ENCODE measurements around the gene NOMO2. TPM values are rescaled to one million over a fixed set of nuclear protein-coding genes. Genes with fewer than 3 reads are reported as not detected.
"Not testable (repeated sequence)": the region's sequence is repeated elsewhere in the genome, so short reads cannot be mapped to it uniquely, and the experiment has no call there.

NOMO2 gene
- total RNA-seq, 4 donors from 2014 or later, result 63.2 to 108 (median 77.4) TPM

- H3K9me3 ChIP-seq; H3K4me1 ChIP-seq; H3K27me3 ChIP-seq; DNase-seq; H3K36me3 ChIP-seq; intact Hi-C loops (cut with DNase I); H3K27ac ChIP-seq; H3K4me3 ChIP-seq (replicated peaks in 1 of 3): not testable (repeated sequence)
- WGBS, 2 donors, result 84 to 93% methylated on average over 5 of the region's 5 CpGs
These were observed 31.1 kb upstream of the NOMO2 start for GRCh38 chr16:18592982-18593381.

GRCh38 chr16:18591908-18592307 is 30.0 kb upstream of the NOMO2 start:
- H3K9me3 ChIP-seq; DNase-seq; H3K4me3 ChIP-seq (replicated peaks in 1 of 3); intact Hi-C loops (cut with DNase I); H3K27ac ChIP-seq; H3K36me3 ChIP-seq; H3K27me3 ChIP-seq; H3K4me1 ChIP-seq: not testable (repeated sequence)
- 43% methylated on average over 2 of the region's 4 CpGs for WGBS, 2 donors

GRCh38 chr16:18591441-18591840 is 29.5 kb upstream of the NOMO2 start:
- intact Hi-C loops (cut with DNase I); H3K9me3 ChIP-seq; H3K27me3 ChIP-seq; H3K4me1 ChIP-seq; H3K4me3 ChIP-seq (replicated peaks in 1 of 3); H3K36me3 ChIP-seq; H3K27ac ChIP-seq; DNase-seq: not testable (repeated sequence)

DNA sequence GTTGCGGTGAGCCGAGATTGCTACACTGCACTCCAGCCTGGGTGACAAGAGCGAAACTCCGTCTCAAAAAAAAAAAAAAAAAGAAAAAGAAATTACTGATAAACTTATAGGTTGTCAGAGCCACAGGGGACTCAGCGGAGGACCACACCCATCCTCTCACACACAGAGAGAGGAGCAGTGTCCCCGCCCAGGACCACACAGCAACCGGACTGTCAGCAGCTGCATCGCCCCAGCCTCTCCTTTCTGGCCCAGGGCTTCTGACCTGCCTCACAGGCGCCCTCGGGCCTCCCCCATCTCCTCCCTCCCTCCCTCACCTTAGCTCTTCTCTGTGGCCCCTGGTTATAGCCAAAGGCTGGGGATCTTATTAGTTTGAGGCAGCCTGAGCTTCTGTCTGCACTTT is 27.9 kb upstream of the NOMO2 start:
- H3K27me3 ChIP-seq; DNase-seq; H3K27ac ChIP-seq; intact Hi-C loops (cut with DNase I); H3K36me3 ChIP-seq; H3K4me3 ChIP-seq (replicated peaks in 1 of 3); H3K4me1 ChIP-seq; H3K9me3 ChIP-seq: not testable (repeated sequence)
- 86 to 89% methylated on average over 10 of the region's 10 CpGs for WGBS, 2 donors

- H3K9me3 ChIP-seq; H3K4me3 ChIP-seq (replicated peaks in 1 of 3); H3K27ac ChIP-seq; DNase-seq; H3K4me1 ChIP-seq; intact Hi-C loops (cut with DNase I); H3K27me3 ChIP-seq; H3K36me3 ChIP-seq: not testable (repeated sequence)
- 82 to 83% methylated on average over 1 to 4 of the region's 5 CpGs for WGBS, 2 donors
These were observed 25.0 kb upstream of the NOMO2 start for GRCh38 chr16:18586560-18587540.

DNA sequence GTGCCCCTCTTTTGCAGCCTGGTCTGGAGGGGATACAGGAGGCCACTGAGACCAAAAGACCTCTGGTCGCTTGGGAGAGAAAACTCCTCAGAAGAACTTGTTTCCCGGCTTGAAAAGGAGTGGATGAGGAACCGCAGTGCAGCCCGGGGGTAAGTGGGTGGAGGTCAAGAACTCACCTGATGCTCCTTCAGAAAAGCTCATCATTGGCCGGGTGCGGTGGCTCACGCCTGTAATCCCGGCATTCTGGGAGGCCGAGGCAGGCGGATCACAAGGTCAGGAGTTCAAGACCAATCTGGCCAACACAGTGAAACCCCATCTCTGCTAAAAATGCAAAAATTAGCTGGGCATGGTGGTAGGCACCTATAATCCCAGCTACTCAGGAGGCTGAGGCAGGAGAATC is 23.9 kb upstream of the NOMO2 start:
- H3K27me3 ChIP-seq; H3K9me3 ChIP-seq; intact Hi-C loops (cut with DNase I); H3K4me1 ChIP-seq; H3K36me3 ChIP-seq; DNase-seq; H3K4me3 ChIP-seq (replicated peaks in 1 of 3); H3K27ac ChIP-seq: not testable (repeated sequence)
- WGBS, 2 donors, result 90 to 96% methylated on average over 2 to 7 of the region's 10 CpGs

GRCh38 chr16:18582902-18583301 is 21.0 kb upstream of the NOMO2 start:
- 84 to 93% methylated on average over 1 of the region's 1 CpG for WGBS, 2 donors
- H3K4me1 ChIP-seq, result no peaks in the 10 kb centered on the region
- no peak overlapping the region for H3K27ac ChIP-seq
- DNase-seq, result no peak
- no peaks in the 10 kb centered on the region for H3K9me3 ChIP-seq
- H3K4me3 ChIP-seq (replicated peaks in 1 of 3), result no peak overlapping the region
- TF ChIP-seq CTCF (IDR thresholded peaks at IDR 0.05) (no peak), POLR2A (IDR thresholded peaks at IDR 0.05) (no peak)
- intact Hi-C loops (cut with DNase I), result no loop called here
- no peaks in the 10 kb centered on the region for H3K27me3 ChIP-seq
- no peaks in the 10 kb centered on the region for H3K36me3 ChIP-seq

DNA sequence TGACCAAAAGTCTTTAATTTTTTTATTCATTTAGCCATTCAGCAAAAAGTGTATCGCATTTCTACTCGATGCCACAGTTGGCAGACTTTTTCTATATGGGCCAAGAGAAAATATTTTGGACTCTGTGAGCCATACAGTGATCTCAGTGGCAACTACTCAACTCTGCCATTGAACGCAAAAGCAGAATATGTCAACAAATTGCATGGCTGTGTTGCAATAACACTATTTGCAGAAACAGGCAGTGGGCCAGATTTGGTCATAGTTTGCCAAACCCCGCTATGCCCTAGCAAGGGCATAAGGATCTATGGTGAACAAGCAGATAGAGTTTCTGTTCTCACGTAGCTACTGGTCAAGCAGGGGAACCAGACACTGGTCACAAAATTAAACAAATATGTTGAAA is 18.5 kb upstream of the NOMO2 start:
- WGBS, 2 donors, result 66 to 72% methylated on average over 3 of the region's 5 CpGs
- H3K36me3 ChIP-seq; DNase-seq; H3K9me3 ChIP-seq; H3K27ac ChIP-seq; H3K4me1 ChIP-seq; intact Hi-C loops (cut with DNase I); H3K27me3 ChIP-seq; H3K4me3 ChIP-seq (replicated peaks in 1 of 3): not testable (repeated sequence)

GRCh38 chr16:18579261-18579660 is 17.4 kb upstream of the NOMO2 start:
- H3K36me3 ChIP-seq; H3K27me3 ChIP-seq; H3K9me3 ChIP-seq; H3K4me3 ChIP-seq (replicated peaks in 1 of 3); H3K4me1 ChIP-seq; H3K27ac ChIP-seq; intact Hi-C loops (cut with DNase I); DNase-seq: not testable (repeated sequence)
- WGBS, 2 donors, result 93 to 99% methylated on average over 2 of the region's 2 CpGs

DNA sequence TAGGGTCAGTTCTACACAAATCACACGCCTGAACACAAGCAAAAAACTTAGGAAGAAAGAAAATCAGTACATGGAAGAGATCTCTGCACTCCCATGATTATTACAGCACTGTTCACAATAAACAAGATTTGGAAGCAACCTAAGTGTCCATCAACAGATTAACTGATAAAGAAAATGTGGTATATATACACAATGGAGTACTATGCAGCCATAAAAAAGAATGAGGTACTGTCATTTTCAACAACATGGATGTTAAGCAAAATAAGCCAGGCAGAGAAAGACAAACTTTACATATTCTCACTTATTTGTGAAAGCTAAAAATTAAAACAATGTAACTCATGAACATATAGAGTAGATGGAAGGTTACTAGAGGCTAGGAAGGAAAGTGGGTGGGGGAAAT is 16.0 kb upstream of the NOMO2 start:
- H3K4me1 ChIP-seq; H3K9me3 ChIP-seq; H3K4me3 ChIP-seq (replicated peaks in 1 of 3); intact Hi-C loops (cut with DNase I); H3K27me3 ChIP-seq; DNase-seq; H3K27ac ChIP-seq; H3K36me3 ChIP-seq: not testable (repeated sequence)
- 100% methylated on average over 1 of the region's 1 CpG for WGBS, 2 donors

GRCh38 chr16:18575945-18576344 is 14.0 kb upstream of the NOMO2 start:
- H3K9me3 ChIP-seq; H3K36me3 ChIP-seq; intact Hi-C loops (cut with DNase I); H3K27ac ChIP-seq; H3K4me1 ChIP-seq; H3K27me3 ChIP-seq; H3K4me3 ChIP-seq (replicated peaks in 1 of 3); DNase-seq: not testable (repeated sequence)
- WGBS, 2 donors, result 36% methylated on average over 1 of the region's 2 CpGs; no CpG with 5 or more reads in 1 of the 2 donors

GRCh38 chr16:18575298-18575917 is 13.5 kb upstream of the NOMO2 start:
- DNase-seq; intact Hi-C loops (cut with DNase I): not testable (repeated sequence)
- 64 to 65% methylated on average over 10 to 12 of the region's 13 CpGs for WGBS, 2 donors

More at GRCh38 chr16:18575298-18575917, 13.5 kb upstream of the NOMO2 start:
- not testable (repeated sequence) for H3K4me1 ChIP-seq; H3K27ac ChIP-seq; H3K4me3 ChIP-seq (replicated peaks in 1 of 3); H3K9me3 ChIP-seq; H3K27me3 ChIP-seq; H3K36me3 ChIP-seq
